Stimulated activated CD4-positive, alpha-beta T cell treated with anti-CD3 and anti-CD28 coated beads, Interleukin-2, amount 100 ng/mL, for 48 hours (primary cell): Measurements from ENCODE around the gene SPATA20.

ENCODE experiments used
- DNase-seq, 2 donors: peaks; one replicate each; pipeline ENCODE4 v3.0.0-alpha.2; 2020

The SPATA20 gene

GRCh38 chr17:50560185-50560824 lies 13.3 kb downstream of the SPATA20 start, which contains the start of gene CACNA1G:
CACNA1G (plus strand) TSS chr17:50560715; CDS start chr17:50561460, 745 bp downstream.
- peak; percentile 81 to 83 for DNase-seq

DNA sequence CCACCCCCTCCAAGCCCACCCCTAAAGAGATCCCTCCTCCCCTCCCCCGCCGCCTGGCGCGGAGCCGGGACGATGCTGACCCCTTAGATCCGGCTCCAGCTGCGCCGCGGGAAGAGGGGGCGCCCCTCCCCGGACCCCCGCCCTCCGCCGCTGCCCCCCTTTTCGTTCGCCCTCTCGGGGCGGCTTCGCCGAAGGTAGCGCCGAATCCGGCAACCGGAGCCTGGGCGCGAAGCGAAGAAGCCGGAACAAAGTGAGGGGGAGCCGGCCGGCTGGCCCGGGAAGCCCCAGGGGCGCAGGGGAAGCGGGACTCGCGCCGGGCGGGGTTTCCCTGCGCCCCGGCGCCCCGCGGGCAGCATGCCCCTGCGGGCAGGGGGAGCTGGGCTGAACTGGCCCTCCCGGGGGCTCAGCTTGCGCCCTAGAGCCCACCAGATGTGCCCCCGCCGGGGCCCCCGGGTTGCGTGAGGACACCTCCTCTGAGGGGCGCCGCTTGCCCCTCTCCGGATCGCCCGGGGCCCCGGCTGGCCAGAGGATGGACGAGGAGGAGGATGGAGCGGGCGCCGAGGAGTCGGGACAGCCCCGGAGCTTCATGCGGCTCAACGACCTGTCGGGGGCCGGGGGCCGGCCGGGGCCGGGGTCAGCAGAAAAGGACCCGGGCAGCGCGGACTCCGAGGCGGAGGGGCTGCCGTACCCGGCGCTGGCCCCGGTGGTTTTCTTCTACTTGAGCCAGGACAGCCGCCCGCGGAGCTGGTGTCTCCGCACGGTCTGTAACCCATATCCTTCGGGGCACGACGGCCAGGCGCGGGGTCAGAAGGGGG lies 14.2 kb downstream of the SPATA20 start:
- no peak for DNase-seq

- DNase-seq, result no peak
Observed at GRCh38 chr17:50561746-50562141, 14.8 kb downstream of the SPATA20 start.

GRCh38 chr17:50562242-50563091 lies 15.5 kb downstream of the SPATA20 start:
- no peak for DNase-seq

DNA sequence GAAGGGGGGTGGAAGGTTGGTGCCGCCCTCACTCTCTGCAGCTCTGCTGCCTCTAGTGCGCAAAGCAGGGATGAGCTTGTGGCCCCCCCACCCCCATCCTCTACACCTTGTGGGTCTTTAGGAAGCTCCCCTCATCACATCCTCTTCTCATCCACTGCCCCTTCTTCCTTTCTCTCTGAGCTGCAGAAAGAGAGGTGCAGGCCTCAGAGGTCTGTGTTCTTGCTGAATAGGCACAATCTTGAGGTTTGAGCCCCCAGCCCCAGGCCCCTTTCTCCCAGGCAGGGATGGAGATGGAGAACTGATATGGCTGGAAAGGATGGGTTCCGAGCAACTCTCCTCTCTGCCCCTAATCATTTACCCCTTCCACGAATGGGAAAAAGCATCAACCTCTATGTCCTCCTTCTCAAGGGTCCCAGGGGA lies 16.1 kb downstream of the SPATA20 start:
- DNase-seq, result no peak

DNA sequence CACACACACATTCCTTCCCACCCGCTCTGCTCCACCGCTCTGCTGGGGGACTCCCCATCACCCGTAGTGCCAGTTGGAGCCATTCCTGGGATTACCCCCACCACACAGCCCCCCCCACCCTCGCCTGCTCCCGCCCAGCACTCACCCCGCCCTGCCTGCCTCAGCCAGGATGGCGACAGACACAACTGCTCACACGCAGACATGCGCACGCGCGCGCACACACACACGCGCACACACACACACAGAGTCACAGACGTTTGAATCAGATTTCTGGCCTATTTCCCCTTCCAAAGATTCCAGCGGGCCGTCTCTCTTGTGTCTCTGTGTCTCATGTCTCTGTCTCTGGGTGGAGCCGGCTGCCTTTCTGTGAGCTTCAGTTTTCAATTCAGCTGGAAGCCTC lies 17.9 kb downstream of the SPATA20 start:
- no peak for DNase-seq

GRCh38 chr17:50565402-50566350 lies 18.7 kb downstream of the SPATA20 start:
- DNase-seq, result no peak

GRCh38 chr17:50566886-50567285 lies 19.9 kb downstream of the SPATA20 start:
- DNase-seq, result no peak

DNA sequence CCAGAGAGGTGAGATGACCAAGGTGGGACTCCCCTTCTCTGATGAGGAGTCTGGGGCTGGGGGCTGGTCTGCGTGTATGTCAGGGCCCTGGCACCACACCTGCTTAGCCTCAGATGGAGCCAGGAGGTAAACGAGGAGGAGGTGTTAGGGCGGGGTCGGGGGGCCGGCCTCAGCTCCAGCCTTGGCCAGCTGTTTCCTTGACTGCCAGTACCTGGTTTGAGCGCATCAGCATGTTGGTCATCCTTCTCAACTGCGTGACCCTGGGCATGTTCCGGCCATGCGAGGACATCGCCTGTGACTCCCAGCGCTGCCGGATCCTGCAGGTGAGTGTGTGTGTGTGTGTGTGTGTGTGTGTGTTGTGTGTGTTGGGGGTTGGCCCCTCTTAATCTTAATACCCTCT lies 21.7 kb downstream of the SPATA20 start:
- DNase-seq, result no peak

DNA sequence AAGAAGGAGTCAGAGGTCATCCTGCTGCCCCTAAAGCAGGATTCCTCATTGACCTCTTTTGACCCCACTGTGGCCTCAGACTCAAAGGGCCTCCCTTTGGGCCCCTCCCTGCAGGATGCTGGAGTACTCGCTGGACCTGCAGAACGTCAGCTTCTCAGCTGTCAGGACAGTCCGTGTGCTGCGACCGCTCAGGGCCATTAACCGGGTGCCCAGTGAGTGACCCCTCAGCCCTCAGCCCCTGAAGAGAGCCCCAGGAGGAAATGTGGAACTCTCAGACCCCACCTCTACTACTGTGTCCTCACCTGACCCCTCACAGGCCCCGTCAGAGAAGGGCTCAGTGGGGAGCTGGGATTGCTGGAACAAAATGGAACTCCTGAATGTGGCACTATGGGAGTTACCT lies 22.6 kb downstream of the SPATA20 start:
- no peak for DNase-seq

DNA sequence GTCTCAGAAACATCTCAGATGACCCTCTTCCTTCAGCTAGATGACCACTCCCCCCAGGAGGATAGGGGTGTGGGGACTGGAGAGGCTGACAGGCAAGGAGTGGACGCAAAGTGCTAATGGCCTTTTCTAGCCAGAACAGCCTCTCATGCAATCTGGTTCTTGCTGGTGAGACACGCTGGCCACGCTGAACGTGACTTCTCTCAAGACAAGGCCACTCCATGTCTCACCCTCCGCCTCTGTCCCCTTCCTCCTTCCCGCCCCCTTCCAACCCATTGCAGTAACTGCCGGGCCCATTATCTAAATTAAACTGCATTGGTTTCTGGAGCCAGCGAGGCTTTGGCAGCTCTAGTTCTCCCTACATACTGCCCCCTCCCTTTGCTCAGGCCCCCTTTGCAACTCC lies 23.1 kb downstream of the SPATA20 start:
- DNase-seq, result no peak

DNA sequence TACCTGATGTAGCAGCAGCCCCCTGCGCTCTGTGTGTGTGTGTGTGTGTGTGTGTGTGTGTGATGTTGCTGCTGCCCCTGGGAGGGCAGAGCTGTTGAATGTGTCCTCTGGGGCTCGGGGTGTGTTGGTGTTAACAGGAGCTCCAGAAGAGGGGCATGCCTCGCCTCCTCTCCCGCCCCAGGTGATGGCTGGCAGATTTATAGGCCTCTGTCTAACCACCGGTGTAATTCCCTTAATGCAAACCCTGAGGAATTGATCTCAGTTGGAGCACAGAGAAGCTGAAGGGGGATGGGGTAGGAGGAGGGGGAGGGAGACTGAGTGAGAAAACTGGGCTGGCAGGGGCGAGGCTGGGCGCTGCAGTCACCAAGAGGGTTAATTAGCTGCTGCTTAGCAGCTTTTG lies 23.6 kb downstream of the SPATA20 start:
- no peak for DNase-seq

DNA sequence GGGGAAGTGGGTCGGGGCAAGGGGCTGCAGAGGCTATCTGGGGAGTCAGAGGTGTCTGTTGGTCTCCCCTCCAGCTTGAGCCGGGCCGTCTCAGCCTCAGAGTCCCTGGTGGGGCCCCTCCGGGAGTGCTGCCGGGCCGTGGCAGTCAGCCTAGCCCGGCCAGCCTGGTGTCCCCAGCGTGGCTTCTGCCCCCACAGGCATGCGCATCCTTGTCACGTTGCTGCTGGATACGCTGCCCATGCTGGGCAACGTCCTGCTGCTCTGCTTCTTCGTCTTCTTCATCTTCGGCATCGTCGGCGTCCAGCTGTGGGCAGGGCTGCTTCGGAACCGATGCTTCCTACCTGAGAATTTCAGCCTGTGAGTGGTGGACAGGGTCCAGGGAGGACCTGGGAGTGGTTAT lies 24.7 kb downstream of the SPATA20 start:
- no peak for DNase-seq

DNA sequence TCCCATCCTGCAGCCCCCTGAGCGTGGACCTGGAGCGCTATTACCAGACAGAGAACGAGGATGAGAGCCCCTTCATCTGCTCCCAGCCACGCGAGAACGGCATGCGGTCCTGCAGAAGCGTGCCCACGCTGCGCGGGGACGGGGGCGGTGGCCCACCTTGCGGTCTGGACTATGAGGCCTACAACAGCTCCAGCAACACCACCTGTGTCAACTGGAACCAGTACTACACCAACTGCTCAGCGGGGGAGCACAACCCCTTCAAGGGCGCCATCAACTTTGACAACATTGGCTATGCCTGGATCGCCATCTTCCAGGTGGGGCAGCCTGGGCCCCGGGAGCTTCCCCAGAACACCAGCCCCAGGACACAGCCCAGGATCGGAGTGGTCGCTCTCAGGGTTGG lies 25.6 kb downstream of the SPATA20 start:
- DNase-seq, result no peak

DNA sequence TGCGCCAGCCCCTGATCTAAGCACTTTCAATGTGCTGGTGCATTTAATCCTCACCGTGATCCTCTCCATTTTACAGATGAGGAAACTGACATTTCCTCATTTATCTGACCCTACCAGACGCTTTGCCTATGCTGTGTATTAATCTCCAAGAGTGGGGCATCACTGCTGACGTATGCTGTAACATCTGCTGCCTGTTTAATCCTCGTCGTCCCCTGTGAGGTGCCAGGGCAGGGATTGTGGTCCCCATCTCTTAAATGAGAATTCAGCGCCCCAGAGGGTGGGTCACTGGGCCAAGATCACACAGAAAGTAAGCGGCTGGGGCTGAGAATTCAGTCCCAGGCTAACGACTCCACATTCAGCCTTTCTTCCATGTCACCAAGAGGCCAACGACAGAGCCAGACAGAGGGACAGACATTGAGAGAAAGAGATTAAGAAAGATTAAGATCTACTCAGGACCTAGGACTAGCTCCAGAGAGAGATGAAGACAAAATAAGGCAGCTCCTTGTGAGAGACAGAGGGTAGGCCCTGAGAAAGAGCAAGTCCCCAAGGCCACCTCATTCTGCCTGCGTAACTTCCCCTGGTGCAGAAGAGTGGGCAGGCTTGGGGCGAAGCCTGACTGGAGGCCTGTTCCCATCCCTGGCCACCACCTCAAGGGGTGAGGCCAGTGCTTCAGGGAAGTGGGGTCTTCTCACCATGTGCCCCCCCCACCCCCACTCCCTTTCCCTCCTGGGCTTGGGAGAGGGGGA lies 27.1 kb downstream of the SPATA20 start:
- no peak for DNase-seq

DNA sequence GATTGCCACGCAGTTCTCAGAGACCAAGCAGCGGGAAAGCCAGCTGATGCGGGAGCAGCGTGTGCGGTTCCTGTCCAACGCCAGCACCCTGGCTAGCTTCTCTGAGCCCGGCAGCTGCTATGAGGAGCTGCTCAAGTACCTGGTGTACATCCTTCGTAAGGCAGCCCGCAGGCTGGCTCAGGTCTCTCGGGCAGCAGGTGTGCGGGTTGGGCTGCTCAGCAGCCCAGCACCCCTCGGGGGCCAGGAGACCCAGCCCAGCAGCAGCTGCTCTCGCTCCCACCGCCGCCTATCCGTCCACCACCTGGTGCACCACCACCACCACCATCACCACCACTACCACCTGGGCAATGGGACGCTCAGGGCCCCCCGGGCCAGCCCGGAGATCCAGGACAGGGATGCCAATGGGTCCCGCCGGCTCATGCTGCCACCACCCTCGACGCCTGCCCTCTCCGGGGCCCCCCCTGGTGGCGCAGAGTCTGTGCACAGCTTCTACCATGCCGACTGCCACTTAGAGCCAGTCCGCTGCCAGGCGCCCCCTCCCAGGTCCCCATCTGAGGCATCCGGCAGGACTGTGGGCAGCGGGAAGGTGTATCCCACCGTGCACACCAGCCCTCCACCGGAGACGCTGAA lies 28.7 kb downstream of the SPATA20 start:
- DNase-seq, result no peak

DNA sequence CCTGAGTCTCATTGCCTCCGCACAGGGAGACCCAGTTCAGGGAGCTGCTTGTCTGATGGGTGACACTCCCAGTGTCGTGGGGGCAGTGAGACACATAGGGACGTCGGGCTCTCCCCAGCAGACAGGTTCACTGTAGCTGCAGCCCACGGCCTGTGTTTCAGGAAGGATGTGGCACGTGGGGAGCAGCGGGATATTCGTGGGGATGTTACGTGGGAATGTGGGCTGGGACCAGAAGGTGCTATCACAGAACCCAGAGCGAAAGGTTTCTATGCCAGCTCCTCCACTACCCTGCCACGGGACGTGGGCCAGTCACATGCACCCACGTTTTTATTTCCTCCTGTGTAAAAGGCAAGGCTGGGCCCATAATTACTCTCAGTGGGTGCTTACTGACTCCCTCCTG lies 29.9 kb downstream of the SPATA20 start:
- DNase-seq, result no peak

- DNase-seq, result no peak
Observed at GRCh38 chr17:50577451-50577954, 30.5 kb downstream of the SPATA20 start.

DNA sequence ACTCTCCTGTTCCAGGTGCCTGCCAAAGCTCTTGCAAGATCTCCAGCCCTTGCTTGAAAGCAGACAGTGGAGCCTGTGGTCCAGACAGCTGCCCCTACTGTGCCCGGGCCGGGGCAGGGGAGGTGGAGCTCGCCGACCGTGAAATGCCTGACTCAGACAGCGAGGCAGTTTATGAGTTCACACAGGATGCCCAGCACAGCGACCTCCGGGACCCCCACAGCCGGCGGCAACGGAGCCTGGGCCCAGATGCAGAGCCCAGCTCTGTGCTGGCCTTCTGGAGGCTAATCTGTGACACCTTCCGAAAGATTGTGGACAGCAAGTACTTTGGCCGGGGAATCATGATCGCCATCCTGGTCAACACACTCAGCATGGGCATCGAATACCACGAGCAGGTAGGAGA lies 31.2 kb downstream of the SPATA20 start:
- no peak for DNase-seq

DNA sequence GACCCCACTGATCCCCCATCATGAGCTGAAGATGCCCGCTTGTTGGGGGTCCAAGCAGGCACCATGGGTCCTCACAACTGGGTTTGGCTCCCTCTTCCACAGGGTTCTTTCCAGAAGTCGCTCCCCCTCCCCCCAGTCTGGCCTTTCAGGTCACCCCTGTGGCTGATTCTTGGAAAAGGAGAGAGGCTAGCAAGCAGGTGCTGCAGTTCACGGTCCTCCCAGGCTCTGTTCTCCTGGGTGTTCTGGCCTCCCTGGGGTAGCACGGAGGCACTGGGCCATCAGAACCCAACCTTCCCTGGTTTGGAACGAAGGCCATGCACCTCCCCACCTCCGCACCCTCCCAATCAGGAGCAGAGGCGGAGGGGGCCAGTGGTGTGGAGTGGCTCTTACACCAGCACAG lies 32.4 kb downstream of the SPATA20 start:
- DNase-seq, result no peak

GRCh38 chr17:50580646-50581045 lies 33.7 kb downstream of the SPATA20 start:
- DNase-seq, result no peak
